NCI-H446 (cell line): ENCODE results near the gene LIPG.
A peak's percentile ranks its signal among the peaks of the same experiment; 100 is the strongest.
"Not testable (repeated sequence)": the region's sequence is repeated elsewhere in the genome, so short reads cannot be mapped to it uniquely, and the experiment has no call there.

Experiments used
- DNase-seq, 2 experiments: peaks; one replicate each; lab custom pipeline; 2025; lab: John Stamatoyannopoulos, UW

Gene LIPG

GRCh38 chr18:49573835-49574234, 12.0 kb downstream of the LIPG start:
- DNase-seq, result no peak

GRCh38 chr18:49579041-49579440, 17.2 kb downstream of the LIPG start:
- not testable (repeated sequence) for DNase-seq

- DNase-seq, result not testable (repeated sequence)
Measured at GRCh38 chr18:49579583-49579982, 17.7 kb downstream of the LIPG start.

GRCh38 chr18:49580279-49580678, 18.4 kb downstream of the LIPG start:
- DNase-seq, result no peak

GRCh38 chr18:49581371-49581770, 19.5 kb downstream of the LIPG start:
- DNase-seq, result no peak

GRCh38 chr18:49582579-49582978, 20.7 kb downstream of the LIPG start:
- no peak for DNase-seq

- no peak for DNase-seq
Measured at GRCh38 chr18:49584394-49584793, 22.5 kb downstream of the LIPG start.

- DNase-seq, result not testable (repeated sequence)
Measured at GRCh38 chr18:49584951-49585350, 23.1 kb downstream of the LIPG start.

GRCh38 chr18:49585781-49586663, 24.2 kb downstream of the LIPG start:
- DNase-seq, result no peak

- DNase-seq, result no peak
Measured at GRCh38 chr18:49588171-49588570, 26.3 kb downstream of the LIPG start.

GRCh38 chr18:49588971-49589370, 27.1 kb downstream of the LIPG start:
- DNase-seq, result no peak

- no peak for DNase-seq
Measured at GRCh38 chr18:49590608-49591007, 28.8 kb downstream of the LIPG start.

GRCh38 chr18:49591271-49591670, 29.4 kb downstream of the LIPG start:
- peak in 1 of 2 experiments; percentile 21 for DNase-seq

- no peak for DNase-seq
Measured at GRCh38 chr18:49591775-49592174, 29.9 kb downstream of the LIPG start.

- no peak for DNase-seq
Measured at GRCh38 chr18:49596687-49597086, 34.8 kb downstream of the LIPG start.

- no peak for DNase-seq
Measured at GRCh38 chr18:49597157-49597931, 35.5 kb downstream of the LIPG start.

GRCh38 chr18:49601211-49601610, 39.4 kb downstream of the LIPG start:
- DNase-seq, result no peak

GRCh38 chr18:49608366-49609255, 46.8 kb downstream of the LIPG start:
- DNase-seq, result peak in 1 of 2 experiments; percentile 18

- DNase-seq, result peak in 1 of 2 experiments; percentile 12
Measured at GRCh38 chr18:49609256-49610021, 47.6 kb downstream of the LIPG start.

- peak in 1 of 2 experiments; percentile 29 for DNase-seq
Measured at GRCh38 chr18:49610022-49610445, 48.2 kb downstream of the LIPG start.

- DNase-seq, result no peak
Measured at GRCh38 chr18:49611316-49611715, 49.5 kb downstream of the LIPG start.
